Epithelial cell of proximal tubule (primary cell): ENCODE results near the gene PGAP3. TPM values are rescaled to one million over a fixed set of nuclear protein-coding genes. Genes with fewer than 3 reads are reported as not detected.

Experiments used
- DNase-seq: peaks from one replicate; pipeline ENCODE4 v3.0.0-alpha.2; 2011; ENCODE audit warnings: low read depth
- H3K4me3 ChIP-seq: 2 replicates; pipeline ENCODE4 v1.5.1; 2011; ENCODE audit warnings: low read depth, mild to moderate bottlenecking, low read length
- CTCF ChIP-seq: conservative IDR thresholded peaks from 2 replicates; pipeline ENCODE4 v1.5.1; 2012; ENCODE audit warnings: low read depth, mild to moderate bottlenecking, low read length
- total RNA-seq: library from RNA; depleted of rRNA; stranded (reverse); fragments of >200 nt; gene quantifications from 2 replicates; pipeline ENCODE4 v1.2.3, GENCODE V29; 2015

The PGAP3 gene
- total RNA-seq, 1 donor from 2014 or later, result 11.2 TPM

- no peak for DNase-seq
- H3K4me3 ChIP-seq, result peak overlapping the region; percentile 26
- TF ChIP-seq CTCF, result no peak
Measured at GRCh38 chr17:39663688-39664580, 23.9 kb downstream of the PGAP3 start.

GRCh38 chr17:39663340-39663687 lies 24.5 kb downstream of the PGAP3 start:
- no peak for DNase-seq
- no peak for TF ChIP-seq CTCF
- H3K4me3 ChIP-seq, result no peak overlapping the region

GRCh38 chr17:39662551-39663339 lies 25.1 kb downstream of the PGAP3 start:
- TF ChIP-seq CTCF, result no peak
- DNase-seq, result no peak

GRCh38 chr17:39661744-39662541 lies 25.9 kb downstream of the PGAP3 start:
- DNase-seq, result no peak
- H3K4me3 ChIP-seq, result no peak overlapping the region
- TF ChIP-seq CTCF, result no peak

More at GRCh38 chr17:39662551-39663339, 25.1 kb downstream of the PGAP3 start:
- no peak overlapping the region for H3K4me3 ChIP-seq

GRCh38 chr17:39660397-39661385 lies 27.2 kb downstream of the PGAP3 start:
- no peak for TF ChIP-seq CTCF
- H3K4me3 ChIP-seq, result no peak overlapping the region
- no peak for DNase-seq

- no peak overlapping the region for H3K4me3 ChIP-seq
- TF ChIP-seq CTCF, result no peak
- no peak for DNase-seq
Measured at GRCh38 chr17:39660011-39660360, 27.9 kb downstream of the PGAP3 start.
